Prostate gland (tissue), 2 donors: ENCODE measurements around the gene APOA4.

Experiments used
- CTCF ChIP-seq, 4 experiments: fragments of 200-600 bp in 2 of 4; fragments of 450-650 bp in 2 of 4; sonication (generic) in 2 of 4; IDR thresholded peaks; 1 replicate in 3 of 4; 2 replicates in 1 of 4; pipeline ENCODE4 v1.5.1; 2016 to 2019; ENCODE audit warnings: antibody characterized with exemption in 4 of 4, mild to moderate bottlenecking in 2 of 4, moderate library complexity in 2 of 4
- POLR2A ChIP-seq: fragments of 450-650 bp; IDR thresholded peaks from one replicate; pipeline ENCODE4 v1.6.1; 2016; ENCODE audit warnings: antibody characterized with exemption, mild to moderate bottlenecking
- POLR2AphosphoS5 ChIP-seq: sonication (generic); formaldehyde crosslinking; IDR thresholded peaks from one replicate; pipeline ENCODE4 v1.6.1; 2017; ENCODE audit warnings: antibody characterized with exemption

GRCh38 chr11:116797816-116798215 is 25.3 kb downstream of the APOA4 start:
- TF ChIP-seq CTCF (IDR thresholded peaks at IDR 0.05) (no peak), POLR2A (no peak), POLR2AphosphoS5 (no peak)
